Measurements from ENCODE around the gene SLC44A3. TPM values are rescaled to one million over a fixed set of nuclear protein-coding genes. Genes with fewer than 3 reads are reported as not detected.

Gene SLC44A3
- total and polyA plus RNA-seq, 2 of the 8 experiments (the other 6 are each of a cell fraction or from before 2014, with no cell fraction given) = 4.2 to 5.0 TPM

DNA sequence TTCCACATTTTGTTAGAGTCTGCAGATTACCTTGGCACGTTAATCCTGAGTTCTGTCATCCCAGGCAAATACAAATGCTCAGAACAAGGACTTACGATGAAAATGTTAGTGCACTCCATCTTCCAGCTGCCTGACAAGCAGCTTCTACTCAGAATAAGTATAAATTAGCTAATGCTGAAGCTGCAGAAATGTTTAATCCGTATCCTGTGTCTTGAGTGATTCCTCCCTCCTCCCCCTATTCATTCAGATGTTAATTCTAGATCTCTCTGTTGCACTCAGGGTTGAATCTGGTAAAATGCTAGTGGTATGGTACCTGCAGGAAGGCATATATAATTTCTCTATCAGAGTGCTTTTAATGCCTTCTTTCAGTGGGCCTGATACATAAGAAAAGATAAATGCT lies 66.9 kb downstream of the SLC44A3 start:
- H3K4me1 ChIP-seq (replicated peaks in 1 of 4; ENCODE audit: control insufficient read depth in 3 of 4, insufficient read depth in 4 of 4, low read length in 3 of 4) = peaks cover 7 to 38% (median 22%) of the 10 kb centered on the region in 4 experiments
- FAIRE-seq (no peak), DNase-seq (ENCODE audit: low read depth in 1 of 2, low spot score in 2 of 2) (peak in 1 of 2 experiments; percentile 38)
- ChIA-PET CTCF (ENCODE audit: partially characterized antibody) (interaction anchor here (1.3 to 4.5 kb wide), 5 partner anchors 9 to 156 kb away, joined by 4 to 27 read pairs (median 6); no protein-coding TSS in a partner anchor), POLR2A (ENCODE audit: partially characterized antibody) (interaction anchor here (0.7 to 1.9 kb wide), 6 partner anchors 10 to 115 kb away, joined by 3 to 6 read pairs (median 4); no protein-coding TSS in a partner anchor)
- no peak overlapping the region for H3K56ac ChIP-seq (replicated peaks; ENCODE audit: insufficient read length, low read depth, low read length)
- H3K4me3 ChIP-seq (ENCODE audit: extremely low read depth in 1 of 4, insufficient read depth in 2 of 4, low read depth in 3 of 4, low read length in 4 of 4) = peak overlapping the region in 1 of 4 experiments; percentile 42; a peak in 2 of 8 replicates
- no peaks in the 10 kb centered on the region for H4K20me1 ChIP-seq (replicated peaks in 1 of 2; ENCODE audit: control insufficient read depth in 1 of 2, insufficient read depth in 2 of 2, low read length in 2 of 2)
- no peak overlapping the region for H2AK5ac ChIP-seq (ENCODE audit: low read depth, low read length)
- H3K9ac ChIP-seq (replicated peaks in 1 of 4; ENCODE audit: extremely low read depth in 1 of 4, low read depth in 3 of 4, low read length in 3 of 4) = peak overlapping the region in 1 of 4 experiments; percentile 10; a peak in 1 of 7 replicates
- H4K8ac ChIP-seq (ENCODE audit: extremely low read depth, insufficient read depth, low read length) = no peak overlapping the region
- H3K79me1 ChIP-seq (ENCODE audit: low read depth, low read length) = no peaks in the 10 kb centered on the region
- no peak overlapping the region for H4K91ac ChIP-seq (replicated peaks; ENCODE audit: insufficient read length, low read length)
- H3K4me2 ChIP-seq (ENCODE audit: insufficient read depth in 1 of 2, low read depth in 2 of 2, low read length in 2 of 2) = peak overlapping the region; percentile 52 to 57
- no peak overlapping the region; the same call in 1 of the 2 replicates for H2BK15ac ChIP-seq (ENCODE audit: low read length)
- no peaks in the 10 kb centered on the region; the same call in 1 of the 2 replicates for H3K23me2 ChIP-seq (ENCODE audit: low read depth, low read length)
- H3K9me3 ChIP-seq (ENCODE audit: insufficient read depth in 2 of 2, low read depth in 1 of 2, low read length in 1 of 2) = no peaks in the 10 kb centered on the region
- no peak for TF ChIP-seq HDAC2 (IDR thresholded peaks at IDR 0.05; ENCODE audit: borderline replicate concordance in 1 of 2, low read depth in 2 of 2, low read length in 2 of 2)
- 0 out of 2 replicates have a peak, but pooled peaks have one; percentile 26 for TF ChIP-seq SP1 (IDR thresholded peaks at IDR 0.05; ENCODE audit: low read depth, low read length)
- 0 out of 2 replicates have a peak, but pooled peaks have one; percentile 30 for TF ChIP-seq MAFK (IDR thresholded peaks at IDR 0.05; ENCODE audit: low read depth, low read length)
- TF ChIP-seq CHD1 (IDR thresholded peaks at IDR 0.05; ENCODE audit: low read depth, low read length) = no peak; the same call in 1 of the 2 replicates
- no peak for TF ChIP-seq KDM1A (IDR thresholded peaks at IDR 0.05; ENCODE audit: borderline replicate concordance, low read length)
- H3K14ac ChIP-seq (ENCODE audit: insufficient read length) = no peak overlapping the region
- H3K27ac ChIP-seq (ENCODE audit: low read depth, low read length) = no peak overlapping the region
- no peak overlapping the region; the same call in 1 of the 2 replicates for H3K18ac ChIP-seq (ENCODE audit: extremely low read depth, low read length)
- peak overlapping the region; percentile 28 for H2BK20ac ChIP-seq (ENCODE audit: low read length)
- 0 out of 8 replicates have a peak, but pooled peaks cover 0 to under 1% (median 0%) of the 10 kb centered on the region in 4 experiments for H3K36me3 ChIP-seq (ENCODE audit: control insufficient read depth in 2 of 4, insufficient read depth in 4 of 4, low read length in 3 of 4)
- H2AFZ ChIP-seq (ENCODE audit: low read length) = no peak overlapping the region
- H2BK120ac ChIP-seq (replicated peaks; ENCODE audit: low read depth, low read length) = peak overlapping the region; percentile 1
- peak overlapping the region; percentile 47; the same call in 1 of the 2 replicates for H2BK5ac ChIP-seq (ENCODE audit: low read depth, low read length)
- no peak overlapping the region for H4K5ac ChIP-seq (ENCODE audit: insufficient read length, low read depth, low read length)
- H2BK12ac ChIP-seq (ENCODE audit: low read depth, low read length) = peak overlapping the region; percentile 60; the same call in 1 of the 2 replicates
- 28% methylated on average over 3 of the region's 3 CpGs; no CpG with 5 or more reads in 1 of the 2 experiments for WGBS, 2 experiments (ENCODE audit: extremely low coverage in 1 of 2, insufficient coverage in 1 of 2, insufficient read length in 1 of 2, insufficient replicate concordance in 2 of 2, low coverage in 1 of 2, low lambda C conversion rate in 2 of 2, missing lambda C conversion rate in 1 of 2)
- no peak overlapping the region for H3K4ac ChIP-seq (replicated peaks; ENCODE audit: insufficient read length, low read depth, low read length)
- no peaks in the 10 kb centered on the region for H3K79me2 ChIP-seq (ENCODE audit: control insufficient read depth in 1 of 2, insufficient read depth in 2 of 2, low read length in 2 of 2)
- no peaks in the 10 kb centered on the region for H3K27me3 ChIP-seq (replicated peaks in 1 of 4; ENCODE audit: control insufficient read depth in 3 of 4, extremely low read depth in 1 of 4, insufficient read depth in 3 of 4, low read length in 3 of 4)
- H3K23ac ChIP-seq (ENCODE audit: insufficient read length) = no peak overlapping the region

All from H1 (cell line).